ENCODE results near the gene KCNIP1.

Gene KCNIP1

DNA sequence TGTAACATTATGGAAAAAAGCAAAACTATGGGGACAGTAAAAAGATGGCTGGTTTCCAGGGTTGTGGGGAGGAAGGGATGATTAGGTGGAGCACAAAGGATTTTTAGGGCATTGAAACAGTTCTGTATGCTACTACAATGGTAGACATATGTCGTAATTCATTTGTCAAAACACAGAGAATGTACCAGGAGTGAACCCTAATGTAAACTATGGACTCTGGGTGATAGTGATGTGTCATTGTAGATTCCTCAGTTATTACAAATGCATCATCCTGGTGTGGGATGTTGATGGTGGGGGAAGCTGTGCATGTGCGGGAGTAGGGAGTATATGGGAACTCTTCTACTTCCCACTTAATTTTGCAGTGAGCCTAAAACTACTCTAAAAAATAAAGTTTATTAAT, 144.7 kb downstream of the KCNIP1 start:
- no peaks in the 10 kb centered on the region for H3K9me3 ChIP-seq (ENCODE audit: low read length)
- no peak overlapping the region for H3K4me3 ChIP-seq (ENCODE audit: low read depth, low read length, poor library complexity, severe bottlenecking)
- no peak overlapping the region for H3K4me2 ChIP-seq (ENCODE audit: low read length)
- H3K27me3 ChIP-seq (ENCODE audit: insufficient read depth, low read length): no peaks in the 10 kb centered on the region
- no peak for TF ChIP-seq EZH2 (IDR thresholded peaks at IDR 0.05; ENCODE audit: borderline replicate concordance, low read length)
- TF ChIP-seq, protein P1, sequence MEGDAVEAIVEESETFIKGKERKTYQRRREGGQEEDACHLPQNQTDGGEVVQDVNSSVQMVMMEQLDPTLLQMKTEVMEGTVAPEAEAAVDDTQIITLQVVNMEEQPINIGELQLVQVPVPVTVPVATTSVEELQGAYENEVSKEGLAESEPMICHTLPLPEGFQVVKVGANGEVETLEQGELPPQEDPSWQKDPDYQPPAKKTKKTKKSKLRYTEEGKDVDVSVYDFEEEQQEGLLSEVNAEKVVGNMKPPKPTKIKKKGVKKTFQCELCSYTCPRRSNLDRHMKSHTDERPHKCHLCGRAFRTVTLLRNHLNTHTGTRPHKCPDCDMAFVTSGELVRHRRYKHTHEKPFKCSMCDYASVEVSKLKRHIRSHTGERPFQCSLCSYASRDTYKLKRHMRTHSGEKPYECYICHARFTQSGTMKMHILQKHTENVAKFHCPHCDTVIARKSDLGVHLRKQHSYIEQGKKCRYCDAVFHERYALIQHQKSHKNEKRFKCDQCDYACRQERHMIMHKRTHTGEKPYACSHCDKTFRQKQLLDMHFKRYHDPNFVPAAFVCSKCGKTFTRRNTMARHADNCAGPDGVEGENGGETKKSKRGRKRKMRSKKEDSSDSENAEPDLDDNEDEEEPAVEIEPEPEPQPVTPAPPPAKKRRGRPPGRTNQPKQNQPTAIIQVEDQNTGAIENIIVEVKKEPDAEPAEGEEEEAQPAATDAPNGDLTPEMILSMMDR (IDR thresholded peaks at IDR 0.05; ENCODE audit: low read length): no peak
- no peaks in the 10 kb centered on the region for H3K79me2 ChIP-seq (ENCODE audit: insufficient read depth, low read length)
- no peak overlapping the region for H2AFZ ChIP-seq (ENCODE audit: low read length)
- H3F3A ChIP-seq (ENCODE audit: insufficient read depth, low read length): no peaks in the 10 kb centered on the region
- H3K27ac ChIP-seq (ENCODE audit: low read depth, low read length, poor library complexity, severe bottlenecking): no peak overlapping the region
- H4K20me1 ChIP-seq (ENCODE audit: insufficient read depth, low read length): no peaks in the 10 kb centered on the region
- H3K36me3 ChIP-seq (ENCODE audit: insufficient read depth, low read length): no peaks in the 10 kb centered on the region
- H3K9me2 ChIP-seq (ENCODE audit: low read depth, low read length): no peaks in the 10 kb centered on the region
- H3K4me1 ChIP-seq (ENCODE audit: insufficient read depth, low read length, severe bottlenecking): no peaks in the 10 kb centered on the region
- no peak overlapping the region for H3K9ac ChIP-seq (ENCODE audit: low read length)

DNA sequence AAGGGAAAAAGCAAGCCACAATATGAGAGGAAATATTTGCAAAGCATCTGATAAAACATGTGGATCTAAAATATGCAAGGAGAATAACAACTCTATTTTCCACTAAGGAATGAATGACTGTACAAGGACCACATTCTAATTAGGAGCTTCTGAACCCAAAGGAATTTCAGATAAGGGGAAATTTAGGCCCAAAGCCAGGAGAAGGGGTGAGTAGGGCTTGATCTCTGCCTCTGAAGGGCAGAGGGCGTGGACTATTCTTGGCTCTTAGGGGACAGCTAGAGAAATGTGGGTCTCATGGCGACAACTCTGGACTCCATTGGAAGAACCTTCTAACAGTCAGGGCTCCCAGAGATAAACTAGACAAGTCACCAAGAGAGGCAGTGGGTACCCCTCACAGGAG, 147.0 kb downstream of the KCNIP1 start:
- no peak overlapping the region for H3K9ac ChIP-seq (ENCODE audit: low read length)
- H3K9me2 ChIP-seq (ENCODE audit: low read depth, low read length): no peaks in the 10 kb centered on the region
- H3K9me3 ChIP-seq (ENCODE audit: low read length): no peaks in the 10 kb centered on the region
- no peak overlapping the region for H3K4me3 ChIP-seq (ENCODE audit: low read depth, low read length, poor library complexity, severe bottlenecking)
- H2AFZ ChIP-seq (ENCODE audit: low read length): no peak overlapping the region
- no peaks in the 10 kb centered on the region for H3K27me3 ChIP-seq (ENCODE audit: insufficient read depth, low read length)
- TF ChIP-seq EZH2 (IDR thresholded peaks at IDR 0.05; ENCODE audit: borderline replicate concordance, low read length): no peak
- TF ChIP-seq, protein P1 (IDR thresholded peaks at IDR 0.05; ENCODE audit: low read length): no peak
- H4K20me1 ChIP-seq (ENCODE audit: insufficient read depth, low read length): no peaks in the 10 kb centered on the region
- H3K4me2 ChIP-seq (ENCODE audit: low read length): no peak overlapping the region
- H3F3A ChIP-seq (ENCODE audit: insufficient read depth, low read length): no peaks in the 10 kb centered on the region
- H3K4me1 ChIP-seq (ENCODE audit: insufficient read depth, low read length, severe bottlenecking): no peaks in the 10 kb centered on the region
- H3K79me2 ChIP-seq (ENCODE audit: insufficient read depth, low read length): no peaks in the 10 kb centered on the region
- H3K27ac ChIP-seq (ENCODE audit: low read depth, low read length, poor library complexity, severe bottlenecking): no peak overlapping the region
- no peaks in the 10 kb centered on the region for H3K36me3 ChIP-seq (ENCODE audit: insufficient read depth, low read length)

DNA sequence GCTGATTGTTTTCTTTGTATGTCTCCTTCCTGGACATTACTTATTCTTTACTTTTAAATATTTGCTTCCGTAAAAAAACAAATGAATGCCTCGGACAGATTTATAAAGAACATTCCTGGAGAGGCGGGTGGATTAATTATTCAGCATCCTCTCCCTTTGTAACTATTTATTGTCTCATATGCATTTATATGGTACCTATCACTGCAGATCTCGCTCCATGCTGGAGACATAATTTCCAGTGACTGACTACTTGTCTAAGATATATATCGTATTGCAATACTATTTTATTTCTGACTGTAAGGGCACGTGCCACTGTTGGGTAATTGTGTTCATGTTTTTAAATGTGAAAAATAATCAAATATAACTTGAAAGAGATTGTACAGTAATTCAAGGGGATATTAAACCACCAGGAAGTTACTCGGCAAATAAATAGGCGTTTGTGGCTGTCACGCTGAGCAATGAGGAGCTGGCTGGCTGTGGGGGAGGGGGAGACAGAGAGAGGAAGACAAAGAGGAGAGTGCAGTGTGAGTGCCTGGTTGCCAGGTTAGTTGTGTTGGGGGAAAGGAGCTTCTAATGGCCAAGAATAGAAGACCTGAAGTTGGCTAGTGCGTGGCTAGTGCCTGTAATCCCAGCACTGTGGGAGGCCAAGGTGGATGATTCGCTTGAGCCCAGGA, 147.9 kb downstream of the KCNIP1 start:
- 0 out of 2 replicates have a peak, but pooled peaks cover 5% of the 10 kb centered on the region for H3K27me3 ChIP-seq (ENCODE audit: insufficient read depth, low read length)
- no peak overlapping the region for H3K4me3 ChIP-seq (ENCODE audit: low read depth, low read length, poor library complexity, severe bottlenecking)
- no peak overlapping the region for H3K4me2 ChIP-seq (ENCODE audit: low read length)
- no peaks in the 10 kb centered on the region for H4K20me1 ChIP-seq (ENCODE audit: insufficient read depth, low read length)
- H3K9me3 ChIP-seq (ENCODE audit: low read length): no peaks in the 10 kb centered on the region
- no peak overlapping the region for H3K27ac ChIP-seq (ENCODE audit: low read depth, low read length, poor library complexity, severe bottlenecking)
- no peaks in the 10 kb centered on the region for H3K9me2 ChIP-seq (ENCODE audit: low read depth, low read length)
- H3K4me1 ChIP-seq (ENCODE audit: insufficient read depth, low read length, severe bottlenecking): no peaks in the 10 kb centered on the region
- no peaks in the 10 kb centered on the region for H3K79me2 ChIP-seq (ENCODE audit: insufficient read depth, low read length)
- no peak for TF ChIP-seq EZH2 (IDR thresholded peaks at IDR 0.05; ENCODE audit: borderline replicate concordance, low read length)
- TF ChIP-seq, protein P1 (IDR thresholded peaks at IDR 0.05; ENCODE audit: low read length): no peak
- no peak overlapping the region for H3K9ac ChIP-seq (ENCODE audit: low read length)
- H3K36me3 ChIP-seq (ENCODE audit: insufficient read depth, low read length): no peaks in the 10 kb centered on the region
- no peak overlapping the region for H2AFZ ChIP-seq (ENCODE audit: low read length)
- H3F3A ChIP-seq (ENCODE audit: insufficient read depth, low read length): no peaks in the 10 kb centered on the region
